Left renal cortex interstitium (tissue), 4 donors: ENCODE results near the gene HIF1AN. TPM values are rescaled to one million over a fixed set of nuclear protein-coding genes. Genes with fewer than 3 reads are reported as not detected.

Experiments
- DNase-seq, 4 donors: peaks; one replicate each; pipeline ENCODE4 v3.0.0-alpha.2; 2013; ENCODE audit warnings: low read depth in 4 of 4, low spot score in 2 of 4, missing footprints in 1 of 4
- polyA plus RNA-seq, 4 donors: library from polyadenylated mRNA; unstranded; fragments of 120-200 nt; gene quantifications; one replicate each; pipeline ENCODE4 v1.2.1, GENCODE V29; 2013; ENCODE audit not compliant: insufficient read length in 4 of 4

The HIF1AN gene
- polyA plus RNA-seq, 4 donors = 35.8 to 48.4 (median 42.5) TPM

DNA sequence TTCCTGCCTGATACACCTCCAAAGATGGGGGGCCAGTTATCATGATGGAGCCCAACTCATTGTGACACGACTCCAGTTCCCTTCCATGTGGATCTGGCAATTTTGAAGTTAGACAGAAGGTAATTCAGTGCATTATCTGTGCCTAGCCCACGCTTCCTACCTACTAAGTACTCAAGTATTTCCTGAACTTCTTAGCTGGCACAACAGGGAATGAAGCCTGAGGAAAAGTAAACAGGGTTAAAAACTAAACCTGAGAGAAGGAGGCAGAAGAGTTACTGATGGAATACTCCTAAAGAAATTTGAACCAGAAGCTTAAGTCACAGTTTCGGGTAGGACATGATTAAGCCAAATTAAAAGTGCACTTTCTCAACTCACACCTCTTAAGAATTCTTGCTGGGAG is 14.9 kb upstream of the HIF1AN start:
- DNase-seq = no peak

DNA sequence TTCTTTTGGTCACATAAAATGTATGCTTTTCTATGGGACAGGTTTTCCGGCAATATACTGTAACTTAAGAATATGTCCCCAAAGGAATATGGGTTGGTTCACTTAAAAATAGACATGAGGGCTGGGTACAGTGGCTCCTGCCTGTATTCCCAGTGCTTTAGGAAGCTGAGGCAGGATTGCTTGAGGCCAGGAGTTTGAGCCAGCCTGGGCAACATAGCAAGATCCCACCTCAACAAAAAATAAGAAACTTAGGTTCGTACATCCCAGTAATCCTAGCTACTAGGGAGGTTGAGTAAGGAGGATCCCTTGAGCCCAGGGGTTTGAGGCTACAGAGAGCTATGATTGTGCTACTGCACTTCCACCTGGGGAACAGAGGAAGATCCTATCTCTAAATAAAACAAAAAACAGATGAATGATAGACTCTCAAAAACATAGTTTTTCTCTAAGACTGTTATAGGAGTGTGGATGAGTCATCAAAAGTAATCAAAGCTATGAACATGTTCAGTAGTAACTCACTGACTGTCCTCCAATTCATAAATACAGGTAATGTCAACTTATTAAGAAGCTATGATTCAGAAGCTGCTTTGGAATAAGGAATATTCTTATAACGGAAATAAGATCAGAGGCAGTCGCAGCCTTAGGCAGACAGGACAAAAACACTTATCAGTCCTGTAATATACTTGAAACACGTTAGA is 13.5 kb upstream of the HIF1AN start:
- DNase-seq = no peak

DNA sequence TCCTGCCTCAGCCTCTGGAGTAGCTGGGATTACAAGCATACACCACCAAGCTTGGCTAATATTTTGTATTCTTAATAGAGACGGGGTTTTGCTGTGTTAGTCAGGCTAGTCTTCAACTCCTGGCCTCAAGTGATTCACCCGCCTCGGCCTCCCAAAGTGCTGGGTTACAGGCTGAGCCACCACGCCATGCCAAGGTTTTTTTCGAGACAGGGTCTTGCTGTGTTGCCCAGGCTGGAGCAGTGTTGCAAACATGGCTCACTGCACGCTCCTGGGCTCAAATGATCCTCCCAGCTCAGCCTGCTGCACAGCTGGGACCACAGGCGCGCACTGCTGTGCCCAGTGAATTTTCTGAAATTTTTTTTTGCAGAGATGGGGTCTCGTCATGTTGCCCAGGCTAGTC is 12.8 kb upstream of the HIF1AN start:
- DNase-seq = no peak

DNA sequence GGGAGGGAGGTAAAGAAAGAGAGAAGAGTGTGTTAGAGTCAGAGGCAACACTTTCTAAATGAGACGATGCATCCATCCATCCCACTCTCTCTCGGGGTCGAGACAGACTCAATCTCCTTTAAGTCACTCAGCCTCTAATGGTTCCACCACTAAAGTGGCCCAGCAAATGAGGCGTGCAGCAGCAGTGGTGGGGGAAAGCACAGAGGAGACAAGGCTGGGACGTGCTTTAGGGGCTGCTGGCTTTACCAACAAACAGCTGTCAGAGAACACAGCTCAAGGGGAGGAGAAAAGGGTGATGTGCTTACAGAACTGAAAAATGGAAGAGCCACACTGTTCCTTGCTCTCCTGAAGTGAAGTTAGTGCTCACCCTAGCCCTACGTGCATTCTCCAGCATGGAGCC is 11.5 kb upstream of the HIF1AN start:
- DNase-seq = no peak

DNA sequence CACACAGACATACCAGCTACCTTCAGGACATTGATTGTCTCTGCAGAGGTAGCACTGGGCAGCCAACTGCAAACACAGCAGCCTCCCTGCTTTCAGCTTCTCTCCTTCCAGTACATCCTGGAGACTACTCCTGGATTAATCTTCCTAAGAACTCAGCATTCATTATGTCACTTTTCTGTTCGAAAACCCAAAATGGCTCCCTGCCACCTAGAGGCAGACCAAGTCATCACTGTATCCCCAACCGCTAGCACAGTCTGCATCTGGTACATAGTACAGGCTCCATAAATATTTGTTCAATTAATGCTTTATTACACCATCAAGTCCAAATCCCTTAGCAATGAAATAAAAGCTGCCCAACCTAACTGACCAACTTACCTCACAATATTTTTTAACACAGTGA is 11.1 kb upstream of the HIF1AN start:
- DNase-seq = no peak

DNA sequence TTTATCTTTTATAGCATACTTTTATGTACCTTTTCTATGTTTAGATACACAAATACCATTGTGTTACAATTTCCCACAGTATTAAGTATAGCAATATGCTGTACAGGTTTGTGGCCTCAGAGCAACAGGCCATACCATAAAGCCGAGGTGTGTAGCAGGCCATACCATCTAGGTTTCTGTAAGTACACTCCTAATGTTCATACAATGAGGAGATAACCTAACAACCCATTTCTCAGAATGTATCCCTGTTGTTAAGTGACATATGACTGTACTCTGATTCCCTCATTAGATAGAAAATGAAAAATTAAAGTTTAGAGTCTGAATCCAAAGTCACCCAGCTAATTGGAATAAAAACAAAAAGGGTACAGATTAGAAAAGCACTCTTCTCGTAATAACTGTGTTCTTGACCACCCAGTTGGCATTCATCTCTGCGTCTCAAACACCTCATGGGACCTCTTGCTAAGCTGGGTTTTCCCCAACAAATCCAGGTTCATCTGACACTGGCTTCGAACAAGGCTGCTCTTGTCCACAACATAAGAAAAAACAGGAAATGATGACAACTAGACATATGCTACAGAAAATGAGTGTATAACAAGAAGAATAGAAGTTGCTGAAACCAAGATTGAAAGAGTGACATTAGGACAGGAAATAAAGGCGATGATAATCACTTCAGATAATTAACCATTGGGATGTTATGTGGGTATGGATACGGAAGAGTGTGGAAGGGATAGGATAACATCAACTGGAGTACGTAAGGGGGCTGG is 7.4 kb upstream of the HIF1AN start:
- DNase-seq = no peak

DNA sequence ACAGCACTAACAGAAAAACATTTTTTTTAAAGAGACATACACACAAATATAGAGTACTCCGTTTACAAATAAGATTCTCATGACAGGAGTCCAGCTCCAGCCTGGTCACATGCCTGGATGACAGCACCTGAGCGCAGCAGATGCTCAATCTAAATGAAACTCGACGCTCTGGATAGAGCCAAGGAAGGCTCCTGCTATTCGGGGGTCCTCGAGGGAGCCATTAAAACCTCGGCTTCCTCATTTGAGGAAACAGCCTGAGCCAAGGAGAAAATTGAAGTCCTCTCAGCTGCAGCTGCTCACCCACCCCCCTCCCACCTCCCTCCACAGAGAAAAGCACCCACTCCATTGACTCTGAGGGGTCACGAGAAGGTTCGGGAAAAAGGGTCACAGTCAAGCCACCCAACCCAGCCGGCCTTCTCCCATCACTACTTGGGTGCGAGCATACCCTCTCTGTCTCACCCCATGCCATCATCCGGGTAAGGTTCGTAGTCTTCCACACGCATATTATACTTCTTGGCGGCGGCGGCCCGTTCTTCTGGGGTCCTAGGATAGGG is 6.7 kb upstream of the HIF1AN start:
- DNase-seq = no peak

DNA sequence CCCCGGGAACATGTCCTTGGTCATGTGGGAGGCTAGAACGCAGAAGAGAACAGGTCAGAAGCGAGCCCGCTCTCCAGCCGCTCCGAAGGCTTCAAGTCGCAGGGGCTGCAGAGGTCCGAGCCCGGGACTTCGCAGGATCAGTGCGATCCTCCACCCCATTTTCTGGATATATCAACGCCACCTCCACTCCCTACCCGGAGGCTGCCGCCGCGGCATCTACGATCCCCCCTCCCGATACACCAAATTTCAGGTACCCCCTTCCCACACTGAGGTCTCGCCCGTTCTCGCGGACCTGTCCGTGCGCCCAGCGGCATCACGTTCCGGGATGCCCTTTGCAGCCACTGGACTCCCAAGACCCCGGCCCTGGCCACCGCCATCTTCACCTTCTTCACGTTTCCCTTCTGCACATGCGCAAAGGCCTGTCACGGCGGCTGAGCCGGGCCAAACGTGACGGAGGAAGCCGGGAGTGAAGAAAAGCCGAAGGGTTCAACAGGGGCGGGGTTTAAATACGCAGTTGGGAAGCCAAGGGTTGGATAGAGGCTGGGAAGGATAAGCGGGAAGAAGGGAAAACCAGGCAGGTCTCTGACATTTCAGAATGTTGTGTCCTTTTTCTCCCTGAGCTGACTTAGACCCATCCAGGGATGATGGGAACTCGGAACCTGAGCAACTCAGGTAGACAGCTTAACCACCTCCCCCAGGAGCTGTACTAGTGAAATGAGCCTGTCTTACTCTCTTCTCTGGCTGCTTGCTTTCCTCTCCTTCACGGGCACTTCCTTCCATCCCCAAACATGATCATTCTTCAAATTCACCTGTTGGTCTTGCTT is 6.1 kb upstream of the HIF1AN start, which contains the start of gene NDUFB8:
NDUFB8 (minus strand) TSS at position 397 of the 824 bp plus-strand sequence; CDS start at position 377, 20 bp downstream.
- DNase-seq = peak; percentile 75 to 92 (median 80)

DNA sequence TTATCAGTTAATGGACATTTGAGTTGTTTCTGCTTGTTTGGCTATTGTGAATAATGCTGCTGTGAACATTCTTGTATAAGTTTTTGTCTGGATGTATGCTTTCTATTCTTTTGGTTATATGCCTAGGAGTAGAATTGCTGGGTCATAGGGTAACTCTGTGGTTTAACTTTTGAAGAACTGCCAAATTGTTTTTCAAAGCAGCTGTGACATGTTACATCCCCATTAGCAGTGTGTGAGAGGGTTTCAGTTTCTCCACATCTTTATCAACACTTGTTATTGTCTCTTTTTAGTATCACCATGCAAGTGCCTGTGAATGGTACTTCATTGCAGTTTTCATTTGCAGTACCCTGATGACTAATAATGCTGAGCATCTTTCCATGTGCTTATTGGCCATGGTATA is 4.0 kb upstream of the HIF1AN start:
- no peak for DNase-seq

DNA sequence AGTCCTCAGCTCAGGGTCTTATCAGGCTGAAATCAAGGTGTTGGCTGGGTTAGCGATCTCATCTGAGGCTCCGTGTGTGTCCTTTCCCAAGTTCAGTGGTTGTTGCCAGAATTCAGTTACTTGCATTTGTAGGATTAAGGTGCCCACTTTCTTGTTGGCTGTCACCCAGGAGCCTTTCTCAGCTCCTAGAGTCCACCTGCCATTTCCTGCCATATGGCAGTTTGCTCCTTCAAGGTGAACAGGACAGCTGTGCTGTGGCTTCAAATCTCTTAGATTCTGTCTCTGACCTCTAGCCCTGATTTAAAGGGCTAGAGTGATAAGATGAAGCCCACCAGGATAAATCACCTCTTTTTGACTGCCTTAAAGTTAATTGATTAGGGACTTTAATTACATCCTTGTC is 1.0 kb upstream of the HIF1AN start:
- no peak for DNase-seq

DNA sequence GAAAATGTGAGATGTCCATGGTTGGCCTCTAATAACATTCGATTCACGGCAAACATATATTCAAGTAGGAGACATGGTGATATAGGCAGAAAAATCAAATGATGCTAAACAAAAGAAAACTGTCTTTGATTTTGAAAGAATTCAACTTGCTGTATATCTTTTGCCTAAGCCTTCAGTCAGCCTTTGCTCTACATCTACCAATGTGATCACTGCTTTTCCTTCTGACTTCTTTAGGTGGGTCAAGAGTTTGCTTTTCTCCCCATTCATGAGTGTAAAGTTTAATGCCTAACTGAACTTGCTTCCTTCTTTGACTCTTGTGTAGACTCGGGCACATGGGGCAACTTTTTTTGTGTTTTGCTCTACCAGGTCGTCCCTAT is 417 bp upstream of the HIF1AN start:
- DNase-seq = no peak

DNA sequence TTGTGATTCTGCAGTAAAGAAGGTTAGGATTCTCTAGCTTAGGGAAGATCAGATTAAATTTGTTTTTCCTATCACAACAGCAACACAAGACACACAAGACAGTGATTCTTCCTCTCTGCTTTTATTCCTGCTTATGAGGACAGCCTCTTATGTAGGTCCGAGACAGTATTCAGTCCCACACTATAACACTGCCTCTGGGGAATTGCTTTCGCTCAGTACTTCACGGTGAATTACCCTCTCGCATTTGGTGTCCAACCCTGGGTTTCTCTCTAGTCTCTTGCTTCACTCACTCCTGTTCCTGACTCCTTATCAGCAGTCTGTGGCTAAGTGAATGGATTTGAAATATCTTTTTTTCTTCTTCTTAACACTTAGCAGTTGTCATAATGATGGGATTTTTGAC is 1.7 kb downstream of the HIF1AN start:
- DNase-seq = no peak

DNA sequence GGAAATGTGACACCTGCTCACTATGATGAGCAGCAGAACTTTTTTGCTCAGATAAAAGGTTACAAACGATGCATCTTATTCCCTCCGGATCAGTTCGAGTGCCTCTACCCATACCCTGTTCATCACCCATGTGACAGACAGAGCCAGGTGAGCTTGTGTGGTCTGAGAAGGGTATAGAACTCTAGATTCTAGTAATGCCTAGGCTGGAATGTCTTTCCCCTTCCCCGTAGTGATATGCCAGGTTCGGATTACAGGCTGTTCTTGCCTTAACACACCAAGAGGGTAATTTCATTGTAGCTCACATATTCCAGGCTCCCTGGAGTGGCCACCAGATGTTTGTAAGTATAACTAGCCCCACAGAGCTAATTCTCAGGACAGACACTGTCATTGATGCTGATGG is 9.2 kb downstream of the HIF1AN start:
- DNase-seq = no peak

DNA sequence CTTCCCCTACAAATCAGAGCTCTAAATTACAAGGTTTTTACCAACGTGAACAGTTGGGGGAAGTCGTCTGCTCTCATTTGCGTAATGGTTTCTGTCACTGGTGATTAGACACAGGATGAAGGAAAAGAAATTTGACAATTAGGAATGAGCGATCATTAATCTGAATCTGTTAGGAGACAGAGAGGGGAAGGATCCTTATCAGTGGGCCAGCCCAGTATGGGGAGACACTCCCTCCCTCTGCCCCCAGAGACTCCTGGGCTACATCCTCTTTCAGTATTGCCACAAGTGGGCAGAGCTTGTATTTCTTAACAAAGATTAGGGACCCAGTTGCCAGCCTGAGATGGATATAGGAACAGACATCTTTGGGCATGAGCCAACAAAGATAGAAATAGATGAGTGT is 15.5 kb downstream of the HIF1AN start:
- DNase-seq = no peak

DNA sequence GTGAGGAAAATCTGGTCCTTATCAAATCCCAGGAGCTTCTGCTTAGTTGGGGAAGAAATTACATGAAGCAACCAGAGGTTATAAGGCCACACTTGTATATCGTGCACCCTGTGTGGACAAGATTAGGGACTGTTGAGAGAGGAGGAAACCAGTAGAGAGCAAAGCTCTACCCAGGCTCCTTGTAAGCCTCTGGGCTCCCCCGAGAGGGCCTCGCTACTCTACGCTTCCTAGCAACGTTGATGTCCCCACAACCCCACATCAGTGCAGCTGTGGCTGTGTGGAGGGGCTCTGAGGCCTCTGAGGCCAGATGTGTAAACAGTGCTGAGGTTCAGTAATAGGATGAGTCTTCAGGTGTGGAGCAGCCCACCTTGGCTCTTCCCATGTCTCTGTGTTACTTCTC is 16.0 kb downstream of the HIF1AN start:
- DNase-seq = no peak

DNA sequence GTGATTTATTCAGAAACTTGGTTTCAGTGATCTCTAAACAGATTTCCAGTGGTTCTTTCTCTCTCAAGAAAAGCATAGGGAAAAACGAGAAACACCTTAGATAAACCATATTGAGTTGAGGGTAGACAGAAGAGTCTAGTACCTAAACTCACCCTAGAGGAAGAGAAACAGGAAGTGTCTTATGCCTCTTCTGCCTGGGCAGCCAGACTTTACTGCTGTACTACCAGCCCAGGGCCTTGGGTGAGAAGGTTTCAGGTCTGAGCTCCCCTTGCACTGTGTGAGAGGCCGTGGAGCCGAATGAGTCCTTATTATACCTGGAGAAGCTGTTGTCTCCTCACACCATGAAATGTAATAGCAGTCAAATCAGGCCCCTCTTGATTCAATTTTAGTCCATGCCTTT is 18.2 kb downstream of the HIF1AN start:
- DNase-seq = no peak

DNA sequence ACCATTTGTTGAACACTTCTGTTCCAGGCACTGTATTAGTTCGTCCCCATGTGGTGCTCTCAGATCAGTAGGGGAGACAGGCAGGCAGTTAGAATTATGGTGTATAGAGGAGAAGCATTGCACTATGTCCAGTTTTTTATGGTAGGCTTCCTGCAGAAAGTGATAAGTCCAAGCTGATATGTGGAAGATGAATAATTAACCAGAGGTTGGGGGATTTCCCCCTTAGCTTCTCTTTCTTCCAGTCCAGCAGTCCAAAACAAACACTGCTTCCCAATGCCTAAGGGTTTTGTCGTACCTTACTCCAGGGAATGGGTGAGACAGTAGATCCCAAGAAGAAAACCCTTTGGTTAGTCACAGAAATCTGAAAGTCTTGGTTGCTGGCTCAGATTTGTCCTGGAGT is 19.2 kb downstream of the HIF1AN start:
- DNase-seq = no peak

DNA sequence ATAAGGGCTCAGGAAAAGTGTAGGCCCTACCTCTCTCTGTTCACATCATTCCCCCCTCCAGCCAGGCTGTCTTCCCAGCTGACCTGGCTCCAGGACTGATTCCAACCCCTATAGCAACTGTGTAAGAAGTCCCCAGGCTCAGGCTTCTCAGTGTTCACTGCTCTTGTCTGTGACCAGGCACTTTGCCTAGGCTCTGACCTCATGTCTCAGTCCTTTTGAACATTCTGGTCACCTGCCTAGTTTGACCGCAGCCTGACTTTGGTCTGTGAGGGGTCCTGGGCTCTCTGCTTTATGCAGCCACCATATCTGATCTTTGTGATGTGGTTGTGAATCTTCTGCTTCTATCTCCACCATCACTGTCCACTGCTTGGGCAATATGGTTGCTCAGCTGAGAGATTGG is 24.5 kb downstream of the HIF1AN start:
- no peak for DNase-seq

DNA sequence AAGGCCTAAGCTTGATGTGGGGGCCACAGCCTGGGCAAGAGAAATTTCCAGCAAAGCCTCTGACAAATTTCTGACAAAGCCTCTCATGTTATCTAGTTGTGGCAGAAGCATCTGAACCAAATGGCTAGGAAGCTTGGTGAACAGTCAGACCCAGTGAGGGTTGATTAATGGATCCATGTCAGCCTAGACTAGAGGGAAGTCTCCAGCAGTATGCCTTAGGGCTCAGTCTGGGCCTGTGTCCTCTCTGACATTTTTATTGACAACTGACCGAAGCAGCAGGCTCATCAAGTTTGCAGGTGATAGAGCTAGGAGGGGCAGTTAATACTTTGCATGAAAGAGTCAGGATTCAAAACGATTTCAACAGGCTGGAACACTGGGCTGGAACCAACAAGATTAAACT is 25.3 kb downstream of the HIF1AN start:
- no peak for DNase-seq

DNA sequence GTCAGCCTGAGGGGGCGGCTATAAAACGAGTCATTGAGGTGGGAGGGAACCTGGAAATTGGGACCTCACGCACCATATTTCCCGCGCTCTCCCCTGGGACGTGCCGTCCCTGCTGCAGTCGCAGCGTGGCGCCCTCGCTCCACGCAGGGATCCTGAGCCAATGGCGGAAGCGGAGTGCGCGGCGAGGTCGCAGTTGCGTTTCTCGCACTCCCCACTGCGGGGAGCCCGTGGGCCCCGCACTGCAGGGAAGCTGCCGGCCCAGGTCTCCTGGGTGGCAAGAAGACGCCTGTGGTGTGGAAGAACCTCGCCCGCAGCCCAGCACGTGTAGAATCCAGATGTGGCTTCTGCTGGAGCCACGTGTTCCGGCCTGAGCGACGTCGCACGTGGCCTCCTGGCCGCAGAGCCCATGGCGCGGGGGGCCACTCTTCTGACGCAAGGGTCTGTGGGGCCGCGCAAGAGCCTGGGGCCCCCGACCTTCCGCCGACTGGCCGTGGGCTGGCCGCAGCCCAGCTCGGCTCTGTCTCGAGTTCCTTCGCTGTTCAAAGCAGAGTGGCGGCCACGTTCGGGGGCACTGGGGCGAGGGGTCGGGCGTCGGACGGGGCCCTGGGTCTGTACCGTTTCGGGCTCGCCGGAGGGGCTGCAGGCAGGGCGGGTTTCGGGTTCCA is 26.4 kb downstream of the HIF1AN start:
- peak in 2 of 4 donors; percentile 71 to 78 for DNase-seq
